ENCODE measurements around the gene LAMA1. TPM values are rescaled to one million over a fixed set of nuclear protein-coding genes. Genes with fewer than 3 reads are reported as not detected.

Gene LAMA1
- total and polyA plus RNA-seq, 2 of the 8 experiments (the other 6 are each of a cell fraction or from before 2014, with no cell fraction given) = 30.4 to 48.7 TPM

GRCh38 chr18:7062811-7063210 lies 54.8 kb downstream of the LAMA1 start:
- no peak overlapping the region for H2BK120ac ChIP-seq (replicated peaks; ENCODE audit: low read depth, low read length)

More at GRCh38 chr18:7062811-7063210, 54.8 kb downstream of the LAMA1 start:
- no peaks in the 10 kb centered on the region for H3K36me3 ChIP-seq (ENCODE audit: control insufficient read depth in 2 of 4, insufficient read depth in 4 of 4, low read length in 3 of 4)
- H3K9ac ChIP-seq (replicated peaks in 1 of 4; ENCODE audit: extremely low read depth in 1 of 4, low read depth in 3 of 4, low read length in 3 of 4) = no peak overlapping the region
- no peak overlapping the region for H3K23ac ChIP-seq (ENCODE audit: insufficient read length)
- H3K79me1 ChIP-seq (ENCODE audit: low read depth, low read length) = no peaks in the 10 kb centered on the region; the same call in 1 of the 2 replicates
- no peak overlapping the region for H2AFZ ChIP-seq (ENCODE audit: low read length)
- CTCF ChIA-PET (ENCODE audit: partially characterized antibody) = interaction anchor here (1.0 to 2.5 kb wide), 2 partner anchors 25 to 62 kb away, joined by 4 to 7 read pairs; no protein-coding TSS in a partner anchor
- no peaks in the 10 kb centered on the region for H3K9me3 ChIP-seq (ENCODE audit: insufficient read depth in 2 of 2, low read depth in 1 of 2, low read length in 1 of 2)
- 88% methylated on average over 5 of the region's 5 CpGs; no CpG with 5 or more reads in 1 of the 2 experiments for WGBS, 2 experiments (ENCODE audit: extremely low coverage in 1 of 2, insufficient coverage in 1 of 2, insufficient read length in 1 of 2, insufficient replicate concordance in 2 of 2, low coverage in 1 of 2, low lambda C conversion rate in 2 of 2, missing lambda C conversion rate in 1 of 2)
- no peak overlapping the region for H3K18ac ChIP-seq (ENCODE audit: extremely low read depth, low read length)
- H3K4me1 ChIP-seq (replicated peaks in 1 of 4; ENCODE audit: control insufficient read depth in 3 of 4, insufficient read depth in 4 of 4, low read length in 3 of 4) = no peaks in the 10 kb centered on the region
- H3K4ac ChIP-seq (replicated peaks; ENCODE audit: insufficient read length, low read depth, low read length) = no peak overlapping the region
- H3K27ac ChIP-seq (ENCODE audit: low read depth, low read length) = no peak overlapping the region
- H2BK15ac ChIP-seq (ENCODE audit: low read length) = no peak overlapping the region
- H4K91ac ChIP-seq (replicated peaks; ENCODE audit: insufficient read length, low read length) = no peak overlapping the region
- H3K14ac ChIP-seq (ENCODE audit: insufficient read length) = no peak overlapping the region
- no peaks in the 10 kb centered on the region for H4K20me1 ChIP-seq (replicated peaks in 1 of 2; ENCODE audit: control insufficient read depth in 1 of 2, insufficient read depth in 2 of 2, low read length in 2 of 2)
- H3K27me3 ChIP-seq (replicated peaks in 1 of 4; ENCODE audit: control insufficient read depth in 3 of 4, extremely low read depth in 1 of 4, insufficient read depth in 3 of 4, low read length in 3 of 4) = no peaks in the 10 kb centered on the region
- no peak overlapping the region for H3K56ac ChIP-seq (replicated peaks; ENCODE audit: insufficient read length, low read depth, low read length)
- no peaks in the 10 kb centered on the region; the same call in 1 of the 2 replicates for H3K23me2 ChIP-seq (ENCODE audit: low read depth, low read length)
- no peaks in the 10 kb centered on the region for H3K79me2 ChIP-seq (ENCODE audit: control insufficient read depth in 1 of 2, insufficient read depth in 2 of 2, low read length in 2 of 2)
- no peak overlapping the region for H3K4me2 ChIP-seq (ENCODE audit: insufficient read depth in 1 of 2, low read depth in 2 of 2, low read length in 2 of 2)
- DNase-seq (ENCODE audit: low read depth in 1 of 2, low spot score in 2 of 2) (no peak), FAIRE-seq (no peak)
- no peak overlapping the region for H3K4me3 ChIP-seq (ENCODE audit: extremely low read depth in 1 of 4, insufficient read depth in 2 of 4, low read depth in 3 of 4, low read length in 4 of 4)
- POLR2A ChIA-PET (ENCODE audit: partially characterized antibody) = interaction anchor here (1.0 kb wide), 1 partner anchor 24 kb away, joined by 3 read pairs; no protein-coding TSS in a partner anchor
- H2BK5ac ChIP-seq (ENCODE audit: low read depth, low read length) = no peak overlapping the region
- TF ChIP-seq JUND (IDR thresholded peaks at IDR 0.05; ENCODE audit: low read length) (no peak), MAFK (IDR thresholded peaks at IDR 0.05; ENCODE audit: low read depth, low read length) (no peak), SIRT6 (IDR thresholded peaks at IDR 0.05; ENCODE audit: low read length) (no peak), SIX5 (IDR thresholded peaks at IDR 0.05; ENCODE audit: low read depth, low read length) (no peak), RAD21 (IDR thresholded peaks at IDR 0.05 in 1 of 2, conservative IDR thresholded peaks at IDR 0.05 in 1 of 2; ENCODE audit: low read depth in 2 of 2, low read length in 2 of 2) (no peak), PHF8 (conservative IDR thresholded peaks at IDR 0.05; ENCODE audit: low read depth, low read length) (no peak), NANOG (IDR thresholded peaks at IDR 0.05; ENCODE audit: insufficient read depth, low read depth, low read length, poor library complexity, severe bottlenecking) (no peak), CEBPB (IDR thresholded peaks at IDR 0.05; ENCODE audit: low read depth, low read length) (no peak)
- TF ChIP-seq, protein P1, sequence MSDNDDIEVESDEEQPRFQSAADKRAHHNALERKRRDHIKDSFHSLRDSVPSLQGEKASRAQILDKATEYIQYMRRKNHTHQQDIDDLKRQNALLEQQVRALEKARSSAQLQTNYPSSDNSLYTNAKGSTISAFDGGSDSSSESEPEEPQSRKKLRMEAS (IDR thresholded peaks at IDR 0.05) = no peak
- H2AK5ac ChIP-seq (ENCODE audit: low read depth, low read length) = no peak overlapping the region
- no peak overlapping the region for H2BK20ac ChIP-seq (ENCODE audit: low read length)
- no peak overlapping the region for H2BK12ac ChIP-seq (ENCODE audit: low read depth, low read length)
- no peak overlapping the region for H4K5ac ChIP-seq (ENCODE audit: insufficient read length, low read depth, low read length)
- no peak overlapping the region for H4K8ac ChIP-seq (ENCODE audit: extremely low read depth, insufficient read depth, low read length)

Data from H1 (cell line).